ENCODE data around the gene RGL2. TPM values are rescaled to one million over a fixed set of nuclear protein-coding genes. Genes with fewer than 3 reads are reported as not detected.

RGL2 gene
- total and polyA plus RNA-seq, 2 of the 13 experiments (the other 11 are each of a cell fraction or from before 2014, with no cell fraction given) = 22.9 to 47.4 TPM

GRCh38 chr6:33289784-33290315 is 8.9 kb downstream of the RGL2 start (continued):
- TF ChIP-seq GPBP1L1 (CRISPR knock-in tag; IDR thresholded peaks at IDR 0.05) = no peak
- TF ChIP-seq ZNF782 (CRISPR knock-in tag; IDR thresholded peaks at IDR 0.05; ENCODE audit: borderline replicate concordance) = no peak
- no peak for TF ChIP-seq MTA3 (CRISPR knock-in tag; IDR thresholded peaks at IDR 0.05)
- TF ChIP-seq POGK (CRISPR knock-in tag; conservative IDR thresholded peaks at IDR 0.05) = no peak
- TF ChIP-seq NR2F1 (CRISPR knock-in tag; IDR thresholded peaks at IDR 0.05) = no peak
- TF ChIP-seq EHMT2 (IDR thresholded peaks at IDR 0.05; ENCODE audit: borderline replicate concordance, low read depth, low read length) = no peak
- TF ChIP-seq THRA (CRISPR knock-in tag; IDR thresholded peaks at IDR 0.05; ENCODE audit: borderline replicate concordance) = no peak
- no peak for TF ChIP-seq CHD2 (IDR thresholded peaks at IDR 0.05; ENCODE audit: low read depth, low read length)
- 0 out of 2 replicates have a peak, but pooled peaks have one; percentile 2 for TF ChIP-seq ZNF704 (CRISPR knock-in tag; IDR thresholded peaks at IDR 0.05; ENCODE audit: borderline replicate concordance)
- TF ChIP-seq HINFP (CRISPR knock-in tag; IDR thresholded peaks at IDR 0.05; ENCODE audit: low read depth) = no peak
- TF ChIP-seq ZNF326 (CRISPR knock-in tag; IDR thresholded peaks at IDR 0.05; ENCODE audit: borderline replicate concordance) = no peak
- no peak for TF ChIP-seq ATAD3A (CRISPR knock-in tag; IDR thresholded peaks at IDR 0.05)
- TF ChIP-seq SUZ12 (IDR thresholded peaks at IDR 0.05; ENCODE audit: low read depth, low read length) = no peak
- no peak for TF ChIP-seq TRAFD1 (CRISPR knock-in tag; IDR thresholded peaks at IDR 0.05; ENCODE audit: borderline replicate concordance)
- TF ChIP-seq ZNF660 (CRISPR knock-in tag; IDR thresholded peaks at IDR 0.05; ENCODE audit: borderline replicate concordance, low read depth) = 0 out of 2 replicates have a peak, but pooled peaks have one; percentile 52
- TF ChIP-seq NFE2 (CRISPR knock-in tag; IDR thresholded peaks at IDR 0.05) = 0 out of 2 replicates have a peak, but pooled peaks have one; percentile 13
- TF ChIP-seq MBNL3 (CRISPR knock-in tag; conservative IDR thresholded peaks at IDR 0.05) = no peak
- 0 out of 2 replicates have a peak, but pooled peaks have one; percentile 6 for TF ChIP-seq KMT2A (CRISPR knock-in tag; IDR thresholded peaks at IDR 0.05)
- TF ChIP-seq ZNF589 (CRISPR knock-in tag; conservative IDR thresholded peaks at IDR 0.05) = no peak

All from HepG2 (cell line).